Gastrocnemius medialis (tissue), 4 donors: ENCODE data around the gene FRMPD4.

Source experiments
- POLR2A ChIP-seq, 2 donors: fragments of 450-650 bp; IDR thresholded peaks; one replicate each; pipeline ENCODE4 v1.6.1; 2017; ENCODE audit warnings: antibody characterized with exemption in 2 of 2, mild to moderate bottlenecking in 2 of 2, moderate library complexity in 2 of 2
- TF ChIP-seq, protein P1 (sequence below), 5 experiments: fragments of 450-650 bp in 3 of 5; fragments of 200-600 bp in 2 of 5; sonication (generic) in 2 of 5; IDR thresholded peaks in 4 of 5; conservative IDR thresholded peaks in 1 of 5; 1 replicate in 4 of 5; 2 replicates in 1 of 5; pipeline ENCODE4 v1.5.1; 2016 to 2019; ENCODE audit warnings: antibody characterized with exemption in 5 of 5, mild to moderate bottlenecking in 3 of 5, moderate library complexity in 3 of 5

GRCh38 chrX:12496343-12496742 is 358.1 kb downstream of the FRMPD4 start:
- TF ChIP-seq, protein P1, sequence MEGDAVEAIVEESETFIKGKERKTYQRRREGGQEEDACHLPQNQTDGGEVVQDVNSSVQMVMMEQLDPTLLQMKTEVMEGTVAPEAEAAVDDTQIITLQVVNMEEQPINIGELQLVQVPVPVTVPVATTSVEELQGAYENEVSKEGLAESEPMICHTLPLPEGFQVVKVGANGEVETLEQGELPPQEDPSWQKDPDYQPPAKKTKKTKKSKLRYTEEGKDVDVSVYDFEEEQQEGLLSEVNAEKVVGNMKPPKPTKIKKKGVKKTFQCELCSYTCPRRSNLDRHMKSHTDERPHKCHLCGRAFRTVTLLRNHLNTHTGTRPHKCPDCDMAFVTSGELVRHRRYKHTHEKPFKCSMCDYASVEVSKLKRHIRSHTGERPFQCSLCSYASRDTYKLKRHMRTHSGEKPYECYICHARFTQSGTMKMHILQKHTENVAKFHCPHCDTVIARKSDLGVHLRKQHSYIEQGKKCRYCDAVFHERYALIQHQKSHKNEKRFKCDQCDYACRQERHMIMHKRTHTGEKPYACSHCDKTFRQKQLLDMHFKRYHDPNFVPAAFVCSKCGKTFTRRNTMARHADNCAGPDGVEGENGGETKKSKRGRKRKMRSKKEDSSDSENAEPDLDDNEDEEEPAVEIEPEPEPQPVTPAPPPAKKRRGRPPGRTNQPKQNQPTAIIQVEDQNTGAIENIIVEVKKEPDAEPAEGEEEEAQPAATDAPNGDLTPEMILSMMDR (IDR thresholded peaks at IDR 0.05 in 4 of 5, conservative IDR thresholded peaks at IDR 0.05 in 1 of 5), result no peak
- no peak for TF ChIP-seq POLR2A (IDR thresholded peaks at IDR 0.05)
